HG02943 (cell line): ENCODE data around the gene EPOP.
A peak's percentile ranks its signal among the peaks of the same experiment; 100 is the strongest.

ENCODE experiments used
- ATAC-seq: cut with Tn5 transposase; IDR thresholded peaks from one replicate; pipeline ENCODE4 v1.9.1; 2021; ENCODE audit warnings: mild to moderate bottlenecking, low read depth, moderate library complexity; ENCODE audit not compliant: unreplicated experiment

Gene EPOP

GRCh38 chr17:38706505-38707216 is 31.9 kb upstream of the EPOP start:
- no peak for ATAC-seq

GRCh38 chr17:38705803-38706504 is 31.2 kb upstream of the EPOP start:
- ATAC-seq, result no peak

GRCh38 chr17:38705523-38705802 is 30.7 kb upstream of the EPOP start:
- ATAC-seq, result no peak

GRCh38 chr17:38704606-38705522 is 30.1 kb upstream of the EPOP start, which contains the start of gene MLLT6:
TSS of gene MLLT6 (plus strand) at chr17:38705273. CDS start at chr17:38705633, 360 bp downstream.
- ATAC-seq, result no peak

- no peak for ATAC-seq
These were observed 29.2 kb upstream of the EPOP start for GRCh38 chr17:38703742-38704605.

GRCh38 chr17:38702916-38703741 is 28.4 kb upstream of the EPOP start:
- no peak for ATAC-seq

- ATAC-seq, result peak; percentile 29
These were observed 27.6 kb upstream of the EPOP start for GRCh38 chr17:38702166-38702915.

GRCh38 chr17:38701504-38702165 is 26.9 kb upstream of the EPOP start:
- peak; percentile 15 for ATAC-seq

GRCh38 chr17:38698760-38699159 is 24.0 kb upstream of the EPOP start:
- ATAC-seq, result no peak

- no peak for ATAC-seq
These were observed 22.5 kb upstream of the EPOP start for GRCh38 chr17:38697061-38697820.

GRCh38 chr17:38693700-38694329 is 19.1 kb upstream of the EPOP start:
- no peak for ATAC-seq

- ATAC-seq, result no peak
These were observed 16.4 kb upstream of the EPOP start for GRCh38 chr17:38691154-38691553.

GRCh38 chr17:38690386-38690785 is 15.6 kb upstream of the EPOP start:
- ATAC-seq, result no peak

GRCh38 chr17:38687286-38687685 is 12.5 kb upstream of the EPOP start:
- ATAC-seq, result no peak

GRCh38 chr17:38685491-38685890 is 10.7 kb upstream of the EPOP start:
- no peak for ATAC-seq

- ATAC-seq, result no peak
These were observed 6.3 kb upstream of the EPOP start for GRCh38 chr17:38681096-38681495.

- ATAC-seq, result no peak
These were observed 3.1 kb upstream of the EPOP start for GRCh38 chr17:38677819-38678218.
